A673 (cell line): Measurements from ENCODE around the gene SEZ6L.

Source experiments
- EZH2 ChIP-seq: fragments of 200-600 bp; sonication (generic); IDR thresholded peaks from 2 replicates; pipeline ENCODE4 v1.6.1; 2017; ENCODE audit warnings: borderline replicate concordance, low read depth, mild to moderate bottlenecking, mixed read lengths, antibody characterized with exemption, low read length; ENCODE audit not compliant: poor library complexity, severe bottlenecking
- TF ChIP-seq, protein P1 (sequence below): fragments of 300-800, 200-600 bp; sonication (generic); conservative IDR thresholded peaks from 2 replicates; pipeline ENCODE4 v1.5.1; 2017; ENCODE audit warnings: low read depth, mild to moderate bottlenecking, antibody characterized with exemption, low read length, moderate library complexity, mixed read lengths

DNA sequence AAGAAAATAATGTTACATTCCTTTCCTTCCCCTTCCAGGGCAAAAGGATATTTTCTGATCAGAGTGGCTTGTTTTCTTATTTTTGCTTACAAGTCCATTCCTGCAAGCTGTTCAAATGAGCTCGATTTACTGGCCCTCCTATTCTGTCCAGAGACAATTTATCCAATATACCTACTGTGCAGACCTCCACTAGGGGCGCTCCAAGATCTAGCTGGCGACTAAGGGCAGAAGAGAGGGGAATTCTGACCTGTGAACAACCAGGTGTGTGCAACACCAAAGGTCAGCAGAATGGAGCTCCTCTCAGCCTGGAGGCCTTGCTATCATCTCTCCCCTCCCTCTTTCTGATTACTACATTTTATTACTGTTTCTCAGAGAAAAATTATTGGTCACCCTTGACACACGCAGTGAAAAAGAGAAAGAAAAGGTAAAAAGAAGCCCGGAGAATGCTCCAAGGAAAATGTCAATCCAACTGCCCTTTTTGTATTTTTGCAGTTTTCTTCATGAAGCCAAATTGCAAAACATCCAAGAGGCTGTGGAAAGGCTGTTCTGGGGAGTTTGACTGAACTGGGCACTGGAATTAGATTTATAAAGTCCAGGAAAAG, 3.2 kb downstream of the SEZ6L start:
- TF ChIP-seq, protein P1, sequence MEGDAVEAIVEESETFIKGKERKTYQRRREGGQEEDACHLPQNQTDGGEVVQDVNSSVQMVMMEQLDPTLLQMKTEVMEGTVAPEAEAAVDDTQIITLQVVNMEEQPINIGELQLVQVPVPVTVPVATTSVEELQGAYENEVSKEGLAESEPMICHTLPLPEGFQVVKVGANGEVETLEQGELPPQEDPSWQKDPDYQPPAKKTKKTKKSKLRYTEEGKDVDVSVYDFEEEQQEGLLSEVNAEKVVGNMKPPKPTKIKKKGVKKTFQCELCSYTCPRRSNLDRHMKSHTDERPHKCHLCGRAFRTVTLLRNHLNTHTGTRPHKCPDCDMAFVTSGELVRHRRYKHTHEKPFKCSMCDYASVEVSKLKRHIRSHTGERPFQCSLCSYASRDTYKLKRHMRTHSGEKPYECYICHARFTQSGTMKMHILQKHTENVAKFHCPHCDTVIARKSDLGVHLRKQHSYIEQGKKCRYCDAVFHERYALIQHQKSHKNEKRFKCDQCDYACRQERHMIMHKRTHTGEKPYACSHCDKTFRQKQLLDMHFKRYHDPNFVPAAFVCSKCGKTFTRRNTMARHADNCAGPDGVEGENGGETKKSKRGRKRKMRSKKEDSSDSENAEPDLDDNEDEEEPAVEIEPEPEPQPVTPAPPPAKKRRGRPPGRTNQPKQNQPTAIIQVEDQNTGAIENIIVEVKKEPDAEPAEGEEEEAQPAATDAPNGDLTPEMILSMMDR, result peak; percentile 74
- no peak for TF ChIP-seq EZH2
